ENCODE measurements around the gene MICAL1. TPM values are rescaled to one million over a fixed set of nuclear protein-coding genes. Genes with fewer than 3 reads are reported as not detected.

The MICAL1 gene
- total RNA-seq, 1 experiment from 2014 or later, result 10.8 TPM

DNA sequence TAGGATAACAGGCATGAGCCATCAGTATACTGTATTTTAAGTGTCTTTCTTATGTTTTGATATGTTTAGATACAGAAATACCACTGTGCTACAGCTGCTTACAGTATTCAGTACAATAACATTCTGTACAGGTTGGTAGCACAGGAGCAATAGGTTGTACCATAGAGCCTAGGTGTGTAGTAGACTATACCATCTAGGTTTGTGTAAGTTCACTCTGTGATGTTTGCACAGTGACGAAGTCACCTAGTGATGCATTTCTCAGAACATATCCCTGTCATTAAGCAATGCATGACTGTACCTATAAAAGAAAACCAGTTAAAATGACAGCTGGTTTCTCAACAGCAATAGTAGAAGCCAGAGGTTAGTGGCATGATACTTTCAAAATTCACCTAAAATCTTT is 30.5 kb upstream of the MICAL1 start:
- H3K9me2 ChIP-seq (ENCODE audit: insufficient read depth), result no peaks in the 10 kb centered on the region
- H3K27ac ChIP-seq, result peak overlapping the region; percentile 27; the same call in 1 of the 2 replicates
- H3K4me3 ChIP-seq, result no peak overlapping the region
- no peak overlapping the region; the same call in 1 of the 2 replicates for H3K4me2 ChIP-seq
- peaks cover 19% of the 10 kb centered on the region; the same call in 1 of the 2 replicates for H3F3A ChIP-seq (ENCODE audit: insufficient read depth, low read depth)
- peaks cover 32% of the 10 kb centered on the region for H3K4me1 ChIP-seq (replicated peaks; ENCODE audit: insufficient read depth)
- ChIA-PET POLR2A (ENCODE audit: unreplicated experiment) (interaction anchor here (0.7 kb wide), 1 partner anchor 85 kb away, joined by 4 read pairs; no protein-coding TSS in a partner anchor), CTCF (no interaction called here)
- peaks cover 2% of the 10 kb centered on the region; the same call in 1 of the 2 replicates for H4K20me1 ChIP-seq (ENCODE audit: insufficient read depth)
- BruUV-seq (replicated peaks), result no TSS peak
- peaks cover 8% of the 10 kb centered on the region; the same call in 1 of the 2 replicates for H3K36me3 ChIP-seq (ENCODE audit: low read depth)
- H3K9me3 ChIP-seq (ENCODE audit: insufficient read depth, low read depth), result no peaks in the 10 kb centered on the region
- H2AFZ ChIP-seq, result no peak overlapping the region
- DNase-seq, result peak in 1 of 2 experiments; percentile 98
- H3K27me3 ChIP-seq (ENCODE audit: insufficient read depth, low read depth), result no peaks in the 10 kb centered on the region
- TF ChIP-seq, protein P1, sequence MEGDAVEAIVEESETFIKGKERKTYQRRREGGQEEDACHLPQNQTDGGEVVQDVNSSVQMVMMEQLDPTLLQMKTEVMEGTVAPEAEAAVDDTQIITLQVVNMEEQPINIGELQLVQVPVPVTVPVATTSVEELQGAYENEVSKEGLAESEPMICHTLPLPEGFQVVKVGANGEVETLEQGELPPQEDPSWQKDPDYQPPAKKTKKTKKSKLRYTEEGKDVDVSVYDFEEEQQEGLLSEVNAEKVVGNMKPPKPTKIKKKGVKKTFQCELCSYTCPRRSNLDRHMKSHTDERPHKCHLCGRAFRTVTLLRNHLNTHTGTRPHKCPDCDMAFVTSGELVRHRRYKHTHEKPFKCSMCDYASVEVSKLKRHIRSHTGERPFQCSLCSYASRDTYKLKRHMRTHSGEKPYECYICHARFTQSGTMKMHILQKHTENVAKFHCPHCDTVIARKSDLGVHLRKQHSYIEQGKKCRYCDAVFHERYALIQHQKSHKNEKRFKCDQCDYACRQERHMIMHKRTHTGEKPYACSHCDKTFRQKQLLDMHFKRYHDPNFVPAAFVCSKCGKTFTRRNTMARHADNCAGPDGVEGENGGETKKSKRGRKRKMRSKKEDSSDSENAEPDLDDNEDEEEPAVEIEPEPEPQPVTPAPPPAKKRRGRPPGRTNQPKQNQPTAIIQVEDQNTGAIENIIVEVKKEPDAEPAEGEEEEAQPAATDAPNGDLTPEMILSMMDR (conservative IDR thresholded peaks at IDR 0.05), result no peak
- no peak for TF ChIP-seq EZH2 (IDR thresholded peaks at IDR 0.05; ENCODE audit: low read depth)
- H3K79me2 ChIP-seq (ENCODE audit: low read depth), result peaks cover 18% of the 10 kb centered on the region
- intact Hi-C loops (cut with micrococcal nuclease; ENCODE audit: unreplicated experiment), result loop anchor here (10.0 kb wide), 1 partner anchor 391 kb away; the partner anchor contains the start of genes CEP57L1 and SESN1

DNA sequence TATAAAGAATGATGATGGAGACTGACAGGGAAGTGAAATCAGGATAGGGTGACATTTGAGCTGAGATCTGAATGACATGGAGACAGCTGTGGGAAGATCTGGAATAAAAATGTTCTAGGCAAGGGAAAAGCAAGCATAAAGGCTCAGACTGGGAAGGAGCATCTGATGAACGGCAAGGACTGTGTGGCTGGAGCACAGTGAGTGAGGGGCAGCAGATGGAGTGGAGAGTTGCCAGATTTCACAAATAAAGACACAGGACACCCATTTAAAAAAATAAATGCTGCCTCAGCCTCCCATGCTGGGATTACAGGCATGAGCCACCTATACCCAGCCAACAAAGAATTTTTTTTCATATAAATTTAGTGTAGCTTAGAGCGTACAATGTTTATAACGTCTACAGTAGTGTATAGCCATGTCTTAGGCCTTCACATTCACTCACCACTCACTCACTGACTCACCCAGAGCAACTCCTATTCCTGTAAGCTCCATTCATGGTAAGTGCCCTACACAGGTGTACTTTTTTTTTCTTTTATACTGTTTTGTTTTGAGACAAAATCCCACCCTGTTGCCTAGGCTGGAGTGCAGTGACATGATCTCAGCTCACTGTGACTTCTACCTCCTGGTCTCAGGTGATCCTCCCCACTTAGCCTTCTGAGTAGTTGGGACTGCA is 29.8 kb upstream of the MICAL1 start:
- Histone ChIP-seq H3K4me2 (no peak overlapping the region), H3K4me1 (replicated peaks; ENCODE audit: insufficient read depth) (peaks cover 35% of the 10 kb centered on the region), H3K27me3 (ENCODE audit: insufficient read depth, low read depth) (no peaks in the 10 kb centered on the region), H3K79me2 (ENCODE audit: low read depth) (peaks cover 24% of the 10 kb centered on the region), H3F3A (ENCODE audit: insufficient read depth, low read depth) (peaks cover 18% of the 10 kb centered on the region; the same call in 1 of the 2 replicates), H2AFZ (no peak overlapping the region), H3K27ac (no peak overlapping the region), H3K36me3 (ENCODE audit: low read depth) (peaks cover 14% of the 10 kb centered on the region; the same call in 1 of the 2 replicates), H3K4me3 (no peak overlapping the region), H3K9me2 (ENCODE audit: insufficient read depth) (no peaks in the 10 kb centered on the region), H3K9me3 (ENCODE audit: insufficient read depth, low read depth) (no peaks in the 10 kb centered on the region), H4K20me1 (ENCODE audit: insufficient read depth) (peaks cover 8% of the 10 kb centered on the region; the same call in 1 of the 2 replicates)
- intact Hi-C loops (cut with micrococcal nuclease; ENCODE audit: unreplicated experiment), result loop anchor here (10.0 kb wide), 1 partner anchor 391 kb away; the partner anchor contains the start of genes CEP57L1 and SESN1
- no peak for TF ChIP-seq EZH2 (IDR thresholded peaks at IDR 0.05; ENCODE audit: low read depth)
- TF ChIP-seq, protein P1 (conservative IDR thresholded peaks at IDR 0.05), result no peak
- ChIA-PET POLR2A (ENCODE audit: unreplicated experiment) (interaction anchor here (0.7 kb wide), 1 partner anchor 86 kb away, joined by 4 read pairs; no protein-coding TSS in a partner anchor), CTCF (no interaction called here)
- DNase-seq, result no peak
- BruUV-seq (replicated peaks), result no TSS peak

DNA sequence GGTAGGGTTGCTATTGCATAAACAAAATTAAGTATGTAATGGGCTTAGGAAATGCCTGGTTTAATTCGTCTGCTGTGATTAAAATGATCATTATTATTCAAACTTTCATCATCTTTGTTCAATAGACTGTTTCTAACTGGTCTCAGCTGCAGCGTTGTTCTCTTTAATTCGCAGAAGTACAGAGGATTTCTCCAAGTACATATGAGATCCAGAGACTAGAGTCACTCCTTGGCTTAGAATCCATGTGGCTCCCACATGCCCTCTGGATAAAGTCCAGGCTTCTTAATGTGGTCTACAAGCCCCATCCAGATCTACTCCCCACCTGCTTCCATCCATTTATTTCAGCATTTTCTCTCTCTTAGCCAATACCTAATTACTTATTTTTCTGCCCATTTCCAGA is 28.6 kb upstream of the MICAL1 start:
- Histone ChIP-seq H3K27ac (no peak overlapping the region), H3K4me2 (peak overlapping the region; percentile 82), H3K79me2 (ENCODE audit: low read depth) (peaks cover 37% of the 10 kb centered on the region), H3K9me3 (ENCODE audit: insufficient read depth, low read depth) (no peaks in the 10 kb centered on the region), H3K36me3 (ENCODE audit: low read depth) (peaks cover 24% of the 10 kb centered on the region), H4K20me1 (ENCODE audit: insufficient read depth) (peaks cover 10% of the 10 kb centered on the region), H2AFZ (0 out of 2 replicates have a peak overlapping the region, but pooled peaks have one; percentile 79), H3K27me3 (ENCODE audit: insufficient read depth, low read depth) (no peaks in the 10 kb centered on the region), H3K9me2 (ENCODE audit: insufficient read depth) (no peaks in the 10 kb centered on the region), H3K4me1 (replicated peaks; ENCODE audit: insufficient read depth) (peaks cover 46% of the 10 kb centered on the region), H3K4me3 (peak overlapping the region; percentile 53; the same call in 1 of the 2 replicates), H3F3A (ENCODE audit: insufficient read depth, low read depth) (peaks cover 18% of the 10 kb centered on the region; the same call in 1 of the 2 replicates)
- CTCF ChIA-PET, result interaction anchor here (0.6 kb wide), 1 partner anchor 11 kb away, joined by 3 read pairs; no protein-coding TSS in a partner anchor
- POLR2A ChIA-PET (ENCODE audit: unreplicated experiment), result interaction anchor here (0.6 kb wide), 1 partner anchor 43 kb away, joined by 8 read pairs; the partner anchor contains the start of genes PPIL6 and SMPD2
- intact Hi-C loops (cut with micrococcal nuclease; ENCODE audit: unreplicated experiment), result loop anchor here (10.0 kb wide), 1 partner anchor 389 kb away; the partner anchor contains the start of genes CEP57L1 and SESN1
- DNase-seq, result no peak
- no peak for TF ChIP-seq EZH2 (IDR thresholded peaks at IDR 0.05; ENCODE audit: low read depth)
- TF ChIP-seq, protein P1 (conservative IDR thresholded peaks at IDR 0.05), result no peak
- no TSS peak for BruUV-seq (replicated peaks)

Measured in PC-9 (cell line).